Measurements from ENCODE around the gene ALDH7A1. TPM values are rescaled to one million over a fixed set of nuclear protein-coding genes. Genes with fewer than 3 reads are reported as not detected.

The ALDH7A1 gene
- total RNA-seq, 1 experiment from 2014 or later: 148 TPM

DNA sequence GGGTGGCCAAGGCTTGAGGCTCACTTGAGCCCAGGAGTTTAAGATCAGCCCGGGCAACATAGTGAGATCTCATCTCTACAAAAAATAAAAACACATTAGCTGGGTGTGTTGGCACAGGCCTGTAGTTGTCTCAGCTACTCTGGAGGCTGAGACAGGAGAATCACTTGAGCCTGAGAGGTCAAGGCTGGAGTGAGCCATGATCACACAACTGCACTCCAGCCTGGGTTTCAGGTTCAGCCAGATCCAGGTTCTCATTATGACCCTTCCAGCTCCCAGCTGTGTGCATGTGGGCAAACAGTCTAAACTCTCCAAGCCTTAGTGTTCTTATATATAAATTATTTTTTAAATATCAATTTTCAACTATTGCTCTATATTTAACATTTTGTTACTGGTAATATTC, 67.9 kb downstream of the ALDH7A1 start:
- H3K36me3 Mint-ChIP-seq (ENCODE audit: insufficient read depth in 1 of 3, low read depth in 3 of 3): no peaks in the 10 kb centered on the region; a peak in 1 of 7 replicates
- H3K4me2 ChIP-seq (ENCODE audit: insufficient read depth, insufficient read length, low read length): no peak overlapping the region
- H2BK5ac ChIP-seq (ENCODE audit: insufficient read length, low read length): no peak overlapping the region
- no peak overlapping the region for H3K4me3 Mint-ChIP-seq
- H3K27me3 Mint-ChIP-seq (ENCODE audit: low read depth): no peaks in the 10 kb centered on the region
- H3K4me1 Mint-ChIP-seq: peaks cover 6% of the 10 kb centered on the region in 2 experiments
- H3K27me3 ChIP-seq (ENCODE audit: insufficient read depth, low read length): no peaks in the 10 kb centered on the region
- no peaks in the 10 kb centered on the region for H3K79me1 ChIP-seq (ENCODE audit: insufficient read depth, low read depth, low read length, poor library complexity, severe bottlenecking)
- no peak overlapping the region for H2BK15ac ChIP-seq (ENCODE audit: low read depth, low read length)
- no peak overlapping the region for H2BK12ac ChIP-seq (ENCODE audit: insufficient read length, low read depth, low read length)
- no peak overlapping the region for H3K9ac ChIP-seq (ENCODE audit: extremely low read depth, insufficient read length, low read length)
- H3K27ac Mint-ChIP-seq: no peak overlapping the region
- no peak overlapping the region for H3T11ph ChIP-seq (ENCODE audit: low read length)
- no peak overlapping the region for H2AFZ ChIP-seq (ENCODE audit: low read length)
- no peak overlapping the region for H2BK120ac ChIP-seq (ENCODE audit: low read depth, low read length, poor library complexity, severe bottlenecking)
- H4K5ac ChIP-seq (ENCODE audit: insufficient read length, low read depth, low read length): no peak overlapping the region
- H3K23ac ChIP-seq (ENCODE audit: insufficient read length, low read depth, low read length): no peak overlapping the region
- no peak overlapping the region for H3K14ac ChIP-seq (ENCODE audit: insufficient read depth, low read length)
- no peak overlapping the region for H3K18ac ChIP-seq (ENCODE audit: insufficient read length, low read depth, low read length)
- no CpG with 5 or more reads among the region's 1 CpG for WGBS (ENCODE audit: extremely low coverage, insufficient read length, low lambda C conversion rate)
- no peaks in the 10 kb centered on the region for H3K4me1 ChIP-seq (ENCODE audit: insufficient read depth, low read length)
- H2BK20ac ChIP-seq (ENCODE audit: low read depth, low read length, poor library complexity, severe bottlenecking): no peak overlapping the region
- H3K79me2 ChIP-seq (ENCODE audit: insufficient read depth, low read length): no peaks in the 10 kb centered on the region
- no peaks in the 10 kb centered on the region for H4K20me1 ChIP-seq (ENCODE audit: control insufficient read depth, insufficient read depth, insufficient read length)
- no peak overlapping the region for H4K8ac ChIP-seq (replicated peaks; ENCODE audit: insufficient read length, low read depth, low read length)
- H4K91ac ChIP-seq (ENCODE audit: insufficient read length, low read depth, low read length): no peak overlapping the region
- no peak overlapping the region for H3K4ac ChIP-seq (ENCODE audit: low read depth, low read length)
- H3K9me3 ChIP-seq (ENCODE audit: control insufficient read depth, low read depth, low read length): no peaks in the 10 kb centered on the region
- DNase-seq: no peak
- H3K56ac ChIP-seq (ENCODE audit: insufficient read length, low read depth, low read length): no peak overlapping the region
- H3K23me2 ChIP-seq (ENCODE audit: insufficient read length, low read depth, low read length, poor library complexity, severe bottlenecking): no peaks in the 10 kb centered on the region
- H3K9me3 Mint-ChIP-seq: peaks cover 2 to 3% of the 10 kb centered on the region in 2 experiments; a peak in 1 of 5 replicates
- TF ChIP-seq, protein P1, sequence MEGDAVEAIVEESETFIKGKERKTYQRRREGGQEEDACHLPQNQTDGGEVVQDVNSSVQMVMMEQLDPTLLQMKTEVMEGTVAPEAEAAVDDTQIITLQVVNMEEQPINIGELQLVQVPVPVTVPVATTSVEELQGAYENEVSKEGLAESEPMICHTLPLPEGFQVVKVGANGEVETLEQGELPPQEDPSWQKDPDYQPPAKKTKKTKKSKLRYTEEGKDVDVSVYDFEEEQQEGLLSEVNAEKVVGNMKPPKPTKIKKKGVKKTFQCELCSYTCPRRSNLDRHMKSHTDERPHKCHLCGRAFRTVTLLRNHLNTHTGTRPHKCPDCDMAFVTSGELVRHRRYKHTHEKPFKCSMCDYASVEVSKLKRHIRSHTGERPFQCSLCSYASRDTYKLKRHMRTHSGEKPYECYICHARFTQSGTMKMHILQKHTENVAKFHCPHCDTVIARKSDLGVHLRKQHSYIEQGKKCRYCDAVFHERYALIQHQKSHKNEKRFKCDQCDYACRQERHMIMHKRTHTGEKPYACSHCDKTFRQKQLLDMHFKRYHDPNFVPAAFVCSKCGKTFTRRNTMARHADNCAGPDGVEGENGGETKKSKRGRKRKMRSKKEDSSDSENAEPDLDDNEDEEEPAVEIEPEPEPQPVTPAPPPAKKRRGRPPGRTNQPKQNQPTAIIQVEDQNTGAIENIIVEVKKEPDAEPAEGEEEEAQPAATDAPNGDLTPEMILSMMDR (conservative IDR thresholded peaks at IDR 0.05): no peak
- no peak overlapping the region for H3K27ac ChIP-seq (ENCODE audit: insufficient read length, low read depth, low read length)
- H2AK5ac ChIP-seq (ENCODE audit: insufficient read length, low read length): no peak overlapping the region
